Activated T-helper 17 cell treated with anti-CD3 and anti-CD28 coated beads, Interleukin-2, amount 50 U/mL, for 72 hours (primary cell): ENCODE data around the gene SRC. TPM values are rescaled to one million over a fixed set of nuclear protein-coding genes. Genes with fewer than 3 reads are reported as not detected.

Experiments used
- ATAC-seq: fragments of 150-1000 bp; cut with Tn5 transposase; replicated peaks from 2 replicates; pipeline ENCODE4 v1.10.0; 2021; ENCODE audit warnings: mild to moderate bottlenecking, moderate library complexity
- H3K27ac Mint-ChIP-seq: one replicate; pipeline ENCODE4 v1.8.0; 2022; ENCODE audit warnings: mixed read lengths
- H3K27me3 Mint-ChIP-seq: one replicate; pipeline ENCODE4 v1.8.0; 2022; ENCODE audit warnings: mixed read lengths
- H3K36me3 Mint-ChIP-seq: one replicate; pipeline ENCODE4 v1.8.0; 2022; ENCODE audit warnings: low read depth, mild to moderate bottlenecking, mixed read lengths
- H3K4me1 Mint-ChIP-seq: one replicate; pipeline ENCODE4 v1.8.0; 2022; ENCODE audit warnings: mixed read lengths
- H3K4me3 Mint-ChIP-seq: one replicate; pipeline ENCODE4 v1.8.0; 2022; ENCODE audit warnings: mild to moderate bottlenecking, mixed read lengths
- H3K9me3 Mint-ChIP-seq: one replicate; pipeline ENCODE4 v1.8.0; 2022; ENCODE audit warnings: mixed read lengths
- total RNA-seq, 2 donors: library from RNA; stranded (reverse); gene quantifications; one replicate each; pipeline ENCODE4 v1.2.3, GENCODE V29; 2022

The SRC gene
- total RNA-seq, 2 donors from 2014 or later: 5.1 to 6.4 TPM

- Mint-ChIP-seq H3K27me3 (no peaks in the 10 kb centered on the region), H3K4me3 (no peak overlapping the region), H3K36me3 (no peaks in the 10 kb centered on the region), H3K4me1 (no peaks in the 10 kb centered on the region), H3K9me3 (no peaks in the 10 kb centered on the region), H3K27ac (peak overlapping the region; percentile 3)
- ATAC-seq: peak; percentile 9
These were observed 11.8 kb downstream of the SRC start for GRCh38 chr20:37357481-37358365.

GRCh38 chr20:37358366-37359150 is 12.6 kb downstream of the SRC start:
- Mint-ChIP-seq H3K36me3 (no peaks in the 10 kb centered on the region), H3K27ac (no peak overlapping the region), H3K9me3 (no peaks in the 10 kb centered on the region), H3K4me1 (no peaks in the 10 kb centered on the region), H3K4me3 (no peak overlapping the region), H3K27me3 (no peaks in the 10 kb centered on the region)
- ATAC-seq: no peak

GRCh38 chr20:37359331-37359730 is 13.4 kb downstream of the SRC start:
- Mint-ChIP-seq H3K27me3 (no peaks in the 10 kb centered on the region), H3K9me3 (no peaks in the 10 kb centered on the region), H3K4me1 (no peaks in the 10 kb centered on the region), H3K36me3 (no peaks in the 10 kb centered on the region), H3K4me3 (no peak overlapping the region), H3K27ac (no peak overlapping the region)
- ATAC-seq: no peak

GRCh38 chr20:37359836-37360235 is 13.9 kb downstream of the SRC start:
- H3K4me1 Mint-ChIP-seq: no peaks in the 10 kb centered on the region
- H3K9me3 Mint-ChIP-seq: no peaks in the 10 kb centered on the region
- no peaks in the 10 kb centered on the region for H3K36me3 Mint-ChIP-seq
- no peak overlapping the region for H3K4me3 Mint-ChIP-seq
- ATAC-seq: no peak
- H3K27me3 Mint-ChIP-seq: no peaks in the 10 kb centered on the region
- H3K27ac Mint-ChIP-seq: no peak overlapping the region

GRCh38 chr20:37360391-37361115 is 14.6 kb downstream of the SRC start:
- no peak overlapping the region for H3K27ac Mint-ChIP-seq
- no peaks in the 10 kb centered on the region for H3K27me3 Mint-ChIP-seq
- peaks cover 1% of the 10 kb centered on the region for H3K36me3 Mint-ChIP-seq
- ATAC-seq: no peak
- H3K4me3 Mint-ChIP-seq: no peak overlapping the region
- no peaks in the 10 kb centered on the region for H3K4me1 Mint-ChIP-seq
- H3K9me3 Mint-ChIP-seq: no peaks in the 10 kb centered on the region

- Mint-ChIP-seq H3K36me3 (peaks cover 8% of the 10 kb centered on the region), H3K27ac (no peak overlapping the region), H3K4me3 (no peak overlapping the region), H3K9me3 (no peaks in the 10 kb centered on the region), H3K27me3 (no peaks in the 10 kb centered on the region), H3K4me1 (peaks cover 3% of the 10 kb centered on the region)
- no peak for ATAC-seq
These were observed 15.4 kb downstream of the SRC start for GRCh38 chr20:37361336-37361735.

- Mint-ChIP-seq H3K4me1 (peaks cover 6% of the 10 kb centered on the region), H3K4me3 (no peak overlapping the region), H3K27me3 (no peaks in the 10 kb centered on the region), H3K27ac (no peak overlapping the region), H3K9me3 (no peaks in the 10 kb centered on the region), H3K36me3 (peaks cover 8% of the 10 kb centered on the region)
- no peak for ATAC-seq
These were observed 16.4 kb downstream of the SRC start for GRCh38 chr20:37362231-37362792.

GRCh38 chr20:37362821-37363220 is 16.9 kb downstream of the SRC start:
- H3K4me1 Mint-ChIP-seq: peaks cover 6% of the 10 kb centered on the region
- no peaks in the 10 kb centered on the region for H3K27me3 Mint-ChIP-seq
- ATAC-seq: no peak
- H3K9me3 Mint-ChIP-seq: no peaks in the 10 kb centered on the region
- H3K36me3 Mint-ChIP-seq: peaks cover 8% of the 10 kb centered on the region
- H3K4me3 Mint-ChIP-seq: no peak overlapping the region
- no peak overlapping the region for H3K27ac Mint-ChIP-seq

- Mint-ChIP-seq H3K9me3 (no peaks in the 10 kb centered on the region), H3K4me1 (peaks cover 6% of the 10 kb centered on the region), H3K27me3 (no peaks in the 10 kb centered on the region), H3K36me3 (peaks cover 8% of the 10 kb centered on the region), H3K4me3 (no peak overlapping the region), H3K27ac (no peak overlapping the region)
- no peak for ATAC-seq
These were observed 17.5 kb downstream of the SRC start for GRCh38 chr20:37363221-37364012.

GRCh38 chr20:37364013-37364926 is 18.3 kb downstream of the SRC start:
- peaks cover 8% of the 10 kb centered on the region for H3K36me3 Mint-ChIP-seq
- no peak for ATAC-seq
- H3K27ac Mint-ChIP-seq: peak overlapping the region; percentile 69
- H3K4me3 Mint-ChIP-seq: no peak overlapping the region
- peaks cover 6% of the 10 kb centered on the region for H3K4me1 Mint-ChIP-seq
- no peaks in the 10 kb centered on the region for H3K27me3 Mint-ChIP-seq
- no peaks in the 10 kb centered on the region for H3K9me3 Mint-ChIP-seq

GRCh38 chr20:37364927-37365272 is 19.0 kb downstream of the SRC start:
- ATAC-seq: no peak
- peak overlapping the region; percentile 69 for H3K27ac Mint-ChIP-seq
- no peaks in the 10 kb centered on the region for H3K27me3 Mint-ChIP-seq
- peaks cover 6% of the 10 kb centered on the region for H3K4me1 Mint-ChIP-seq
- H3K9me3 Mint-ChIP-seq: no peaks in the 10 kb centered on the region
- peaks cover 8% of the 10 kb centered on the region for H3K36me3 Mint-ChIP-seq
- no peak overlapping the region for H3K4me3 Mint-ChIP-seq

- no peak overlapping the region for H3K4me3 Mint-ChIP-seq
- peak overlapping the region; percentile 63 for H3K27ac Mint-ChIP-seq
- peak; percentile 57 for ATAC-seq
- H3K4me1 Mint-ChIP-seq: peaks cover 6% of the 10 kb centered on the region
- no peaks in the 10 kb centered on the region for H3K9me3 Mint-ChIP-seq
- H3K36me3 Mint-ChIP-seq: peaks cover 8% of the 10 kb centered on the region
- no peaks in the 10 kb centered on the region for H3K27me3 Mint-ChIP-seq
These were observed 20.1 kb downstream of the SRC start for GRCh38 chr20:37365760-37366638.
